COLO829 (cell line): ENCODE results near the gene GOLGA6D.
"Not testable (repeated sequence)": the region's sequence is repeated elsewhere in the genome, so short reads cannot be mapped to it uniquely, and the experiment has no call there.

ENCODE experiments used
- DNase-seq: peaks from one replicate; pipeline ENCODE4 v3.0.0; 2012; ENCODE audit warnings: low spot score

GOLGA6D gene, protein sequence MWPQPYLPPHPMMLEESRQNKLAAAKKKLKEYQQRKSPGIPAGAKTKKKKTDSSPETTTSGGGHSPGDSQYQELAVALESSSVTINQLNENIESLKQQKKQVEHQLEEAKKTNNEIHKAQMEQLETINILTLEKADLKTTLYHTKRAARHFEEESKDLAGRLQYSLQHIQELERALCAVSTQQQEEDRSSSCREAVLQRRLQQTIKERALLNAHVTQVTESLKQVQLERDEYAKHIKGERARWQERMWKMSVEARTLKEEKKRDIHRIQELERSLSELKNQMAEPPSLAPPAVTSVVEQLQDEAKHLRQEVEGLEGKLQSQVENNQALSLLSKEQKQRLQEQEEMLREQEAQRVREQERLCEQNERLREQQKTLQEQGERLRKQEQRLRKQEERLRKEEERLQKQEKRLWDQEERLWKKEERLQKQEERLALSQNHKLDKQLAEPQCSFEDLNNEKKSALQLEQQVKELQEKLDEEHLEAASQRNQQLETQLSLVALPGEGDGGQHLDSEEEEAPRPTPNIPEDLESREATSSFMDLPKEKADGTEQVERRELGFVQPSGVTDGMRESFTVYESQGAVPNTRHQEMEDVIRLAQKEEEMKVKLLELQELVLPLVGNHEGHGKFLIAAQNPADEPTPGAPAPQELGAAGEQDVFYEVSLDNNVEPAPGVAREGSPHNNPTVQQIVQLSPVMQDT

DNA sequence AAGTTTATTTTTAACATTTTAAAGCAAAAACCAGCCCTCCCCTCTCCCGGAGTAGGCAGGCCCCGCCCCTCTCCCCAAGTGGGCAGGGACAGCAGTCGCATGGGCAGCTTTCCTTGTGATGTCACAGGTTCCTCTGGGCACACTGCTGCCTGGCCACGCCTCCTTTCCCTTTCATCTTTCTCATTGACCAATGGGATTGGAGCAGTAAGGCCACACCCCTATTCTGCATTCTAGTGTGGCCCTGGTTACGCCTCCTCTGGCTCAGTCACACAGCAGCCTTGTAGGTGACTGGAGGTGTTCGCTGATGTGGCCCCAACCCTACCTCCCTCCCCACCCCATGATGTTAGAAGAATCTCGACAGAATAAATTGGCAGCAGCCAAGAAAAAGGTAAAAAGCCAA, at the start of gene GOLGA6D:
Gene GOLGA6D (plus strand): TSS at position 264 of the 400 bp plus-strand sequence. CDS start 41 bp downstream, at position 305.
- DNase-seq: not testable (repeated sequence)

DNA sequence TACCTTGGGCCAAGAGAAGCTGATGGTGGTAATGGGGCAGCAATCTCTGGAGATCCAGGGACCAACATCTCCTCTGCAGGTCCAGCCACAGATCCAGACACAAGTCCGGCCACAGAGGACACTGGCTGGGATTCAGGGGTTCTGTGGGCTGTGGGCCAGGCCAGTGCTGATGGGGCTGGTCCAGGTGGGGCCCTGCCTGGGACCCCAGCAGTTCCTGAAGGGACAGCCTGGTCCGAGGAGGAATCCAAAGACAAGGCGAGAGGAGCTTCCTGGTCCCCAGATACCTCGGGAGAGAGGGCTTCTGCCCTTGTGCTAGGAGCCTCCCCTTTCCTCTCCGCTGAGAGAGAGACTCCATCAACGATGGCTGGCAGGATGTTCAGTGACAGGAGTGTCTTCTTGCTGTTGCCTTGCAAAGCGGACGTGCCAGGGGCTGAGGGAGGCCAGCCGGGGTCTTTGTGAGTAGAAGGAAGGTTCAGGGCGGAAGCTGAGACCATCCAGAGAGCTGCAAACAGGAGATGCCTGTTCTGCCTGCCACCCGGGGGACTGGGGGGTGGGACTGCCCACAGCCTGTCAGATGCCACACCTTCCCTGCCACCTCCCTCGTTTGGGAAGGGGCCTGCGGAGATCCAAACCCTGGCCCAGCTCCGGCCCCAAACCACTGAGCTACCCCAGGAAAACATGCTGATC, 49.0 kb upstream of the GOLGA6D start:
- no peak for DNase-seq

DNA sequence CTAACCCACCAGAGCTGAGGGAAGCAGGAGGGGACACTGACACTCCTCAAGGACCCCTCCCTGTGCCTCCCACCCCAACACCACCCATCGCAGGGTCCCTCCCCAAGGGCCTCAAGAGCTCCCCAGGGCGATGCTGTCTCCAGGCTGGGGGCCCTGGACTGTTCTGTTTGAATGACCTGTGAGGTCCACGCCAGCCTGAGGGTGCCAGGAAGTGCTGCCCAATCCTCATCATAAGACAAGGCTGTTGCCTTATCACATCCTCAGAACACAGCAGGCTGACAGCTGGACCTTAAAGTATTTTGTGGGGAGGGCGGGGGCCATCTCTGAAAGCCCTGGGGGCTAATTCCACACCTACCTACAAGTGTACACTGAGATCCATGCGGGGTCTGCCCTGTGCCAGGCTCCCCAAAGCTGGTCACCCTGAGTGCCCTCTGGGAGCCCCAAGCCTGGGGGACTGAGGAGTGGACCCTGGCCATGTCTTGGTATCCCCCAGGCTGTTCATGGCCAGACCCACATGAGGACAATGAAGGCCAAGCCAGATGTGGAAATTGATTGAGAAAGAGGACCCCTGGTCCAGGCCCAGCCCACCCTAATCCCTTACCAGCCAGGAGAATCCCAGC, 48.3 kb upstream of the GOLGA6D start:
- DNase-seq: no peak

DNA sequence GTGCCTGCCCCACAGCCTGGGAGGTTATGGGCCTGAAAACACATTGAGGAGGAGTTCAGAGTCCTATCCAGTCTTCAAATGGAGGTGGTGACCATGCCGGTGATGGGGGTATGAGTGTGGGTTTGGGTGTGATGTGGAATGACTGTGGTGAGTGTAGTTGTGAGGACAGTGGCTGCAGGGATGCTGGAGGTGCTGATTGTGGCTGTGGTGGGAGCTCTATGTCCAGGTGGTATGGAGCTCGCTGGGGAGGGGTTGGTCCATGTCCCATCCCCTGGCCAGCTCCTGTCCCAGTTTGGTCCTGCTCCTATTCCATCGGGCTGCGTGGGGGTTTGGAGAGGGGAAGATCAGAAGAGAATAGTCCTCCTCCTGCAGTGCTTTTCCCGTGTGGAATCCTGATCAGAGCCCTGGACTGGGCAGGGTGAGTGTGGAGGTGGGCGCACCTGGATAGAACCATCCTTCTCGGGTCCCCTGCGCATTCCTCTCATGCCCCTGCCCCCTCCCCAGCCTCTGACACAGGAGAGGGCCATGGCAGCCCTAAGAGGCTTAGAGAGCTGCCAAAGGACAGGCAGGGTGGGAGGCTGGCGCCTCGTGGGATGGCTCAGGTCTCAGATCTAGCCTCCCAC, 47.5 kb upstream of the GOLGA6D start:
- no peak for DNase-seq

DNA sequence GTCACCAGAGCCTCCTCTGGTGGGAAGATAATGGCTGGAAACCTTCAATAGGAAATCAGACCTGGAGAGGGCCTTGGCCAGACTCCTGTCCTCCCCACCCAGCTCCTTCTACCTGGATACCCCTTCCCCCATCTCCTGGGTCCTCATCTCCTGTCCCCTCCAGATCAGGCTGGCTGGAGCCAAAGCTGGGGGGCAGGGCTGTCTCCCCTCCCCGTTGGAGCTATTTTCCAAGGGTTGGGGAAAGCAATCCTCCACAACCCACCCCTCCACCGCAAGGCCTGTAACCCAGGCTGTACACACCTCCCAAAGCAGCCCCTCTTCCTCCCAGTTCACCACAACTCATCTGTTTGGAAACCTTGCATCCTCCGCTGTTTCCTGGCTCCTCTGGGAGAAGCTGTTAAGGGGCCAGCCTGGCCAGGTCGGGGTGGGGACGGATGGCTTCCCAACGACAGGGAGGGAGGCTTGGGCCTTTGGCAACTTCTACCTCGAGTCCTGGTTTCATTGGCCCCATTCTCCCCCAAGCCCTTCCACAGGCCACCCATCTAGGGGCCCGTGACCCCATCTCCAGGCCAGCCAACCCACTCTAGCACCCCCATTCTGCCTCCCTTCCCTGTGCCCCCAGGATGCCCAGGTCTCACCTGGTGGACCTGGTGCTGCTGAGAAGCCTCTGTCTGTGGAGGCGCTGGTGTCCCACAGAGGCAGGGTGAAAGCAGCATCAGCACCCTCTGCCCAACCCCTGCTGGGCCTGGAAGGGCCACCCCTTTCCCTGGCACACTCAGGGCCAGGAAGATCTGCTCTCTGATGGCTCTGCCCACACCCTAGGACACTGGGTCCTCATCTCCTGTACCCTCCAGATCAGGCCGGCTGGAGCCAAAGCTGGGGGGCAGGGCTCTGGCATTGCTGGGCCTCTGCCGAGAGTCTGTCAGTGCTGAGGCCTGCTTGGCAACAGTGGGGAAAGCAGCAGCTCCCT, 46.6 kb upstream of the GOLGA6D start:
- DNase-seq: no peak

DNA sequence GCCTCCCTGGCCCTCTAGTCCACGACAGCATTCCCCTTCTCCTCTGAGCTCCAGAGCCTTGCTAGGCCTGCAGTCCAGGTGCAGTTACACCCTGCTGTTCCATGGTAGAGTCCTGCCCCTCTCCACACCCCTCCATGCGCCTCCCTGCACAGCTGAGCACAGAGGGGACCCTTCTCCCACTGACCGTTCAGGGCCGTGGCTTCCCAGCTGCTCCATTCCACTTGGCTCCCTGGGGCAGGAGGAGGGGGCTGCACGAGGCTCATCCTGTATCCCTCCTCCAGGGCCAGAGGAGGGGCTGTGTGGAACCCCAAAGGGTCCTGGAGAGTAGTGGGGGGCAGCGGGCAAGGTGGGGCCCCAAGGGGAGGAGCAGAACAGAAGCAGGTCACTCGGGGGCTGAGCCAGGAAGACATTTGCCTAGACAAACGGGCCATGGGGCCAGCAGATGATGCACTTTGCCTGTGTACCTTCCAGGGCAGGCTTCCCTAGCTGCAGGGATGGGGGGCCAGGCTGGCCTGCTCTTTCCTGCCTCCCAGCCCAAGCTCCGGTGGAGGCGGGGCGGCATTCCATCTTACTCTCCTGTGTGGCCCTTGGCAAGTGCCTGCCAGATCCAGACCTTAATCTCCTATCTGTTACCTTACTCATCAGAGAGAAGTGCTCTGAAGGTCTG, 45.2 kb upstream of the GOLGA6D start:
- no peak for DNase-seq

DNA sequence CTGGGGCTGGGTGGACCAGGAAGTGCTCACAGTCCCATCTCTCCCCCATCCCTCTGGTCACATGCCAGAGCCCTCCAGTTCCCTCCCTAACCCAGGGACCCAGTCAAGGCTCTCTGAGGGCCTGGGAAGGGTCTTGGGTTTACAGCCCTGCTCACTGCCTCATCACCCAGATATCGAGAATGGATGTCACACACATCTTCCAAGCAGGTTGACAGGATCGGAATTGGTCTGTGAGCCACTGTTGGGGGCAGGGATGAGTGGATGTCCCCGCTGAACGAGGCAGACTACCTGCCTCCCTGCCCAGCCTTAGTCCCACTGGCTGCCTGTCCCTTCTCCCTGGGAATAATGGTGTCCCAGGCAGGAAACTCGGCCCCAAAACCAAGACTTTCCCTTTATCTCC, 44.5 kb upstream of the GOLGA6D start:
- DNase-seq: no peak

DNA sequence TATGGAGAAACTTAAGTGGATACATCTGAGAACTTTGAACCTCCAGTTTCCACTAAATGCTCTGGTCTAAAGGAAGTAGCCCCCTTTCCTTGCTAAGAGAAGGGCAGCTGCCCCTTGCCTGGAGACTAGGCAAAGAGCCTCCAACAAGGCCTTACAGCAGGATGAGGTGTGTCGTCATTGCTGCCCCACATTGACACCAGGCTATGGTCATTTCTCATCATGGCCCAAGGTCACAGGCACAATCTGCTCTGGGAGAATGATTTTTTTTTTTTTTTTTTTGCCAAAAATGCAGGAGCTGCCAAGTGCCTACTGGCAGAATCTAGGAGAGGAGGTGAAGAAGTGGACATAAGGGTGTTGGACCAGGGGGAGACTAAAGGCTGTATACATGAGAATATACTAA, 36.9 kb upstream of the GOLGA6D start:
- DNase-seq: not testable (repeated sequence)

DNA sequence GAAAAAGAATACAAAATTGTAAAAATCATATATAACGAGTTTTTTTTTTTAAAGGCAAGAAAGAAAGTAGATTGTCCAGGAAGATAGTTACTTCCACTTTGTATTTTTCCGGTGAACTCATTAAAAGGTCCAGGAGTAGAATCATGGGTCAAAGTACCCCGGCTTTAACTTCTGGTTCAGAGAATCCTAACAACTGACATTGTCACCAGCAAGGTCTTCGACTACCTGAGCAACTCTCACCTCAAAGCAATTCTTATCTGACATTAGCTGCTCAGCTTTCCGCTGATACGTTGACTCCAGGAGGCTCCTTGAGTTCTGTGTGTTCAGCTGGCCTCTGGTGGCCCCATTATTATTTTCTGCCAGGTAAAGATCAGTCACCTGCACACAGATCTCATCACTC, 33.6 kb upstream of the GOLGA6D start:
- not testable (repeated sequence) for DNase-seq

DNA sequence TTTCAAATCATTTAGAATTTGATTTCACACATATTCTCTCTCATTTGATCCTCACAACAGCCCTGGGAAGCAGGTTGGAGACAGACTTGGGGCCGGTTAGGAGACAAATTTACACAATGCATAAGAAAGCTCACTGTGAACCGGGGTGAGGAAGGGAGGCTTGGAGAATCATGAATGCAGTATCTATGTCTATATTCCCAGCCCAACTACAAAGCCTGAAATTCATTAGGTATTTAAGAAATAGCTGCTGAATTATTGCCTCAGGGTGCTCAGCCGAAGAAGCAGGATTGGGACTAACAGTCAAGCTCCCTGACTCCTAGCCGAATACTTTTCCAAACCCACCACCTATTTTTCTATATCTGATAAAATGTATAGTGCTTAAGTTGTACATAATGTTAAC, 32.9 kb upstream of the GOLGA6D start:
- DNase-seq: peak; percentile 11

DNA sequence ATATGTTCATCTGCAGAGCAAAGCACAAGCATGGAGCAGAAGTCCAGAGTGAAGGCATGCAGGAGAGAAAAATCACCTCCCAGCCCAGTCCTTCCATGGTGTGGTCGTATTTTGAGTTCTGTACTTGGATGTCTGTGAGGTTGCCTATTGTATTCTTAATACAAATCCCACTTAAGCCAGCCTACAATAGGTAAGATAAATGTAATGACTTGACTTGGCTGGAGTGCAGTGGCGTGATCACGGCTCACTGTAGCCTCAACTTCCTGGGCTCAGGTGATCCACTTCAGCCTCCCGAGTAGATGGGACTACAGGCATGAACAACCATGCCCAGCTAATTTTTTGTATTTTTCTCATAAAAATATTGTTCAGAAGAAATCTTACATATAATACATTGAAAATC, 31.3 kb upstream of the GOLGA6D start:
- DNase-seq: not testable (repeated sequence)

DNA sequence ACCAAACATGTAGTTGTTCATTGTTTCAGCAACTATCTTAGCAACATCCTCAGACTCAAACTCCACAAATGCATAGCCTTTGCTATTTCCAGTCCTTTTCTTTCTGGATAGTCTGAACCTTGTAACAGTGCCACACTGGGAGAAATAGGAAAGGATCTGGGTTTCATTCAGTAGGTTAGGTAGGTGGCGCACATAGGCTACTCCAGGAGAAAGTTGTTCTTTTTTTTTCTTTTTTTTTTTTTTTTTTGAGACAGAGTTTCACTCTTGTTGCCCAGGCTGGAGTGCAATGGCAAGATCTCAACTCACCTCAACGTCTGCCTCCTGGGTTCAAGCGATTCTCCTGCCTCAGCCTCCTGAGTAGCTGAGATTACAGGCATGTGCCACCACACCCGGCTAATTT, 30.4 kb upstream of the GOLGA6D start:
- DNase-seq: not testable (repeated sequence)

DNA sequence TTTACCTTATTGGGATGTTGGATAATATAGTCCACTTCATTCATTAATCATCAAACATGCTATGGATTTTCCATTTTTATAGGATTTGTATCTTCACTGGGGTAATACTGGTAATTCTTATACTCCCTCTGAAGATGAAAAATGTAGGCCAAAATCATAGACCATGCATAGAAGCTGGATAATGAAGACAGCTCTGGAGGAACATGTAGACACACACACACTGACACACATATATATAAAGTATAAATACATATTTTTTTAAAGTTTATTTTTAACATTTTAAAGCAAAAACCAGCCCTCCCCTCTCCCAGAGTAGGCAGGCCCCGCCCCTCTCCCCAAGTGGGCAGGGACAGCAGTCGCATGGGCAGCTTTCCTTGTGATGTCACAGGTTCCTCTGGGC, 24.6 kb upstream of the GOLGA6D start, which contains the start of gene GOLGA6C:
Gene GOLGA6C (plus strand): TSS at position 301 of the 400 bp plus-strand sequence. CDS start 265 bp downstream, outside the sequence.
- not testable (repeated sequence) for DNase-seq

DNA sequence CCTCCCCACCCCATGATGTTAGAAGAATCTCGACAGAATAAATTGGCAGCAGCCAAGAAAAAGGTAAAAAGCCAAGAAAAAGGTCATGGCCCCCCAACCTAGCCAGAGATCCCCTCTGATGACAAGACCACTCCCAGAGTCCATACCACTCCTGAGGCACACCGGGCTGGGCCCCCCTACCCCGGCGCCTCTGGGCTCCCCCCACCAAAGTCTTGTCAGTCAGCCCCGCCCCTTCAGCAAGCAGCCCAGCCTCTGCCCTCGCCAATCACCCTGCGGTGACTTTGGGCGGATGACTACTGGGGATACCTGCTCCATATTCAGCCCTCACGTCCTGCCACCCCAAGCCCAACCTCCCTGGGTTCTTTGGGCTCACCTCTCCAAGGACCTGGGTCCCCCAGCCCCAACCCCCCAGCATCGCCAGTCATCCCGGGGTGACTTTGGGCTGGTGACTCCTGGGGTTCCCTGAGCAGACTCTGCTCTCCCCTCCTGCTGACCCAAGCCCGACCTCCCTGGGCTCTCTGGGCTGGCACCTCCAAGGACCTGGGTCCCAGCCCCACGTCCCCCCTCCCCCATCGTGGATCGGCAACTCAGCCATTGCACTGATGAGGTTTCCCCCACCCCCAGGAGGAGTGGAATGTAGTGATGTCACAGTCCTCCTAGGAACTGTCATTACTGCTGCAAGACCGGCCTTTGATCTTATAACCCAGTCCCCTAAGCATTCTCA, 23.9 kb upstream of the GOLGA6D start:
- DNase-seq: not testable (repeated sequence)

DNA sequence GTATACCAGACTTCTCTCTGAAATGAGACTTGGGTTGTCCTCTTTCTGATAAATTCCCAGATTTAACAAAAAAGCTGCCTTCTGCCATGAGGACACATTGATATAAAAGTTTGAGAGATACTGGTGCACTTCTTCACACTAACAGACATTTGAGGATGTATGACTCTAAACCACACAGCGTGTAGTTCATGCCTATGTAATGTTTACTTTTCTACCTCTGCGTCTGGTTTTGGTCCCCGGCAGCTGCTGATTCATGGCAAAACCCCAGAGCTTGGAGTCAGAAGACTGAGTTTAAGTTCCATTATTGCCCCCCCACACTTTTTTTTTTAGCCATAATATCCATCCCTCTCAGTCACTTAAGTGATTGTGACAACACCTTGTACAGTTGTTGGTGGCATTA, 22.8 kb upstream of the GOLGA6D start:
- not testable (repeated sequence) for DNase-seq

DNA sequence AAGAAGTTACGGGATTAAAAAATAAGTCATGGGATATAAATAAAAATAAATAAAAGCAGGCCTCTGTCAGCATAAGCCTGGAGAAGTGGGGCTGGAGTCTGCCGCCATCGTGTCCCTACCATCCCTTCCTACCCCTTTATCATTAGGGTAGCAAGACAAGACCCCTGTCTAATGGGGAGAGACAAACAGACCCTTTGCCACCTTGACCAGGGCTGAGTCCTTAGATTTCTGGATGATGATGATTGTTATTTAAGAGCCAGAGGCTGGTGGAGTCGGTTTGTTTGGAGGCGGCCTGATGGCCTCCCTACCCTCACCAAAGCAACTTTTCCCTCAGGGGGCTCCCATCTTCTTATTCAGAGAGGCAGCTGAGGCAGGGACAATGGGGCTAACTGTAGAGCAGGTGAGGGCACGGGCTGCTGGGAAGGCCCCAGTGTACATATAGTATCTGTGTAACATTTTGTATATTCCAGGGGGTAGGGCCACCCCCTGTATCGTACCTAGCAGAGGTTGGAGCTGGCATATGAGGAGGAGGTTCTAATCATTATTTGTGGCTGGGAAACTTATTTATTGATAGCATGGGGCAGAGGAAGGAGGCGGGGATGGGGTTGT, 8.8 kb upstream of the GOLGA6D start:
- not testable (repeated sequence) for DNase-seq

DNA sequence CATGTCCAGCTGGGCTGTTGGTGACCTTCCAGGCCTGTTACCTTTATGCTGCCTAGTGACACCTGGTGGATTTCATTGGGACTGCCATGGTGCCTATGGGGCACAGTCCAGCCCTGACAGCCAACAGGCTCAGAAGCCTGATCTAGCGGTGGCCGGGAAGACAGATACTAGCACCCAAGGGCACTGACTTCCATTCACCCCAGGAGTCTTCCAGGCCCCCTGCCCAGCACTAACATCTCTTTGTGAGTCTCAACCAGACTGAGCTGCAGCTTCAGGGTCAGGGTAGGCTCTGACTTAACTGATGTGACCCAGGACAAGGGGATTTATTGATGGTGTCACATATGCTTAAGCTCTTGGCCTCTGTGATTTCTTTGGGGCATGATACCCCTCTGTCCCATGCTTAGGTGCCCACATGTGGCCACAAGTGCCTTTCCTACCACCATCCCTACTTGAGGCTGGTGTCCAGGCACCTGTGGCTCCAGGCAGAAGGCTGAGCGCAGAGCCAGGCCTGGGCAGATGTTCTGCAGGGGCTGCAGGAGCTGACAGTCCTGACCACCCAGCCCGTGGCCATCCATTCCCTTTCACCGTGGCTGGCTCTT, 8.0 kb upstream of the GOLGA6D start:
- DNase-seq: not testable (repeated sequence)

DNA sequence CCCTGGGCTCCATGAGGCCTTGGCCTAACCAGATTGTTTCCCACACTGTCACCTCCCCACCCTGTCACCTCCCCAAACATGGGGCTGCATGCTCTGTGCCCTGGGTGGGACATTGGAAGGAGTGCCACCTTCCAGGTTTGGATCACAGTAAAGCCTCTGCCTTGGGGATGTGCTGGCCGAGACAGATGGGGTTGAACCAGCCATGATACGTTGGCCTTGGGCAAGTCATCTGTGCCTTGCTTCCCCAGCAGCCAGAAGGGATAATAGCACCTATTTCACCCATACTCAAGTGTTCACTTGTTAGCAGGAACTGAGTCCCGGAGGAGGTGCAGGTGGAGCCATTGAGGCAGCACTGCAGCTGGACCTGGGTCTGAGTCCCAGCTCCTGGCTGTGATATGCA, 7.0 kb upstream of the GOLGA6D start:
- DNase-seq: not testable (repeated sequence)
